Activated naive CD4-positive, alpha-beta T cell treated with anti-CD3 and anti-CD28 coated beads for 36 hours (primary cell): ENCODE data around the gene GSTO2. TPM values are rescaled to one million over a fixed set of nuclear protein-coding genes. Genes with fewer than 3 reads are reported as not detected.

Experiments used
- CTCF ChIA-PET: fragments of 350-600 bp; sonication (Branson Sonifier 250); formaldehyde crosslinking; loops from one replicate; lab custom pipeline; 2021; ENCODE audit warnings: antibody characterized with exemption; lab: Charles Lee
- DNase-seq: peaks from one replicate; pipeline ENCODE4 v3.0.0-alpha.2; 2020
- H3K27ac Mint-ChIP-seq: one replicate; pipeline ENCODE4 v1.8.0; 2021; ENCODE audit warnings: mild to moderate bottlenecking, mixed read lengths
- H3K27me3 Mint-ChIP-seq: one replicate; pipeline ENCODE4 v1.8.0; 2021; ENCODE audit warnings: low read depth, mixed read lengths
- H3K36me3 Mint-ChIP-seq: one replicate; pipeline ENCODE4 v1.8.0; 2021; ENCODE audit warnings: low read depth, mixed read lengths
- H3K4me1 Mint-ChIP-seq: one replicate; pipeline ENCODE4 v1.8.0; 2021; ENCODE audit warnings: low read depth, mixed read lengths
- H3K4me3 Mint-ChIP-seq: one replicate; pipeline ENCODE4 v1.8.0; 2021; ENCODE audit warnings: mild to moderate bottlenecking, moderate library complexity, mixed read lengths
- H3K9me3 Mint-ChIP-seq: one replicate; pipeline ENCODE4 v1.8.0; 2021; ENCODE audit warnings: mixed read lengths
- intact Hi-C: fragments of 100-400 bp; cut with micrococcal nuclease; formaldehyde crosslinking; loops from one replicate; pipeline ENCODE4 v1.15.1; 2023
- total RNA-seq, 2 experiments: library from RNA; stranded (reverse); gene quantifications; one replicate each; pipeline ENCODE4 v1.2.3, GENCODE V29; 2021

Gene GSTO2
- total RNA-seq, 2 experiments from 2014 or later = 3.0 to 3.6 TPM

GRCh38 chr10:104293011-104293410 is 24.0 kb downstream of the GSTO2 start:
- Mint-ChIP-seq H3K36me3 (no peaks in the 10 kb centered on the region), H3K4me1 (peaks cover 19% of the 10 kb centered on the region), H3K4me3 (no peak overlapping the region), H3K27me3 (peaks cover 3% of the 10 kb centered on the region), H3K9me3 (no peaks in the 10 kb centered on the region), H3K27ac (no peak overlapping the region)
- intact Hi-C loops = loop anchor here (5.0 kb wide), 1 partner anchor 329 kb away; no protein-coding TSS in a partner anchor
- DNase-seq = no peak
- CTCF ChIA-PET = interaction anchor here (0.6 to 14.9 kb wide), 13 partner anchors 7 to 372 kb away, joined by 3 to 201 read pairs (median 6); partner anchors contain the start of genes CFAP58 and ITPRIP

GRCh38 chr10:104293781-104294321 is 24.9 kb downstream of the GSTO2 start:
- Mint-ChIP-seq H3K9me3 (no peaks in the 10 kb centered on the region), H3K27ac (no peak overlapping the region), H3K4me3 (no peak overlapping the region), H3K4me1 (peaks cover 19% of the 10 kb centered on the region), H3K36me3 (no peaks in the 10 kb centered on the region), H3K27me3 (peaks cover 3% of the 10 kb centered on the region)
- CTCF ChIA-PET = interaction anchor here (0.6 to 14.9 kb wide), 6 partner anchors 15 to 124 kb away, joined by 3 to 201 read pairs (median 90); partner anchors contain the start of gene CFAP58
- no peak for DNase-seq
- intact Hi-C loops = loop anchor here (5.0 kb wide), 1 partner anchor 328 kb away; no protein-coding TSS in a partner anchor

- Mint-ChIP-seq H3K9me3 (no peaks in the 10 kb centered on the region), H3K4me3 (no peak overlapping the region), H3K27me3 (no peaks in the 10 kb centered on the region), H3K36me3 (no peaks in the 10 kb centered on the region), H3K4me1 (peaks cover 35% of the 10 kb centered on the region), H3K27ac (no peak overlapping the region)
- CTCF ChIA-PET = interaction anchor here (0.5 to 14.9 kb wide), 8 partner anchors 10 to 202 kb away, joined by 4 to 201 read pairs (median 6); partner anchors contain the start of gene CFAP58
- intact Hi-C loops = no loop called here
- no peak for DNase-seq
These were observed 27.9 kb downstream of the GSTO2 start for GRCh38 chr10:104296687-104297436.

GRCh38 chr10:104297697-104298660 is 29.0 kb downstream of the GSTO2 start:
- Mint-ChIP-seq H3K36me3 (no peaks in the 10 kb centered on the region), H3K27ac (no peak overlapping the region), H3K4me3 (no peak overlapping the region), H3K9me3 (no peaks in the 10 kb centered on the region), H3K27me3 (no peaks in the 10 kb centered on the region), H3K4me1 (peaks cover 29% of the 10 kb centered on the region)
- CTCF ChIA-PET = interaction anchor here (0.6 to 11.4 kb wide), 12 partner anchors 9 to 268 kb away, joined by 3 to 201 read pairs (median 4); partner anchors contain the start of gene CFAP58
- peak; percentile 63 for DNase-seq
- intact Hi-C loops = no loop called here

GRCh38 chr10:104299031-104299904 is 30.3 kb downstream of the GSTO2 start:
- no peaks in the 10 kb centered on the region for H3K27me3 Mint-ChIP-seq
- CTCF ChIA-PET = interaction anchor here (0.9 to 11.4 kb wide), 12 partner anchors 8 to 52 kb away, joined by 3 to 201 read pairs (median 4); no protein-coding TSS in a partner anchor
- intact Hi-C loops = no loop called here
- H3K27ac Mint-ChIP-seq = no peak overlapping the region
- no peak overlapping the region for H3K4me3 Mint-ChIP-seq
- peaks cover 2% of the 10 kb centered on the region for H3K36me3 Mint-ChIP-seq
- H3K9me3 Mint-ChIP-seq = no peaks in the 10 kb centered on the region
- H3K4me1 Mint-ChIP-seq = peaks cover 30% of the 10 kb centered on the region
- DNase-seq = no peak

- Mint-ChIP-seq H3K27ac (peak overlapping the region; percentile 78), H3K36me3 (peaks cover 2% of the 10 kb centered on the region), H3K27me3 (no peaks in the 10 kb centered on the region), H3K9me3 (no peaks in the 10 kb centered on the region), H3K4me3 (peak overlapping the region; percentile 64), H3K4me1 (peaks cover 33% of the 10 kb centered on the region)
- intact Hi-C loops = no loop called here
- CTCF ChIA-PET = interaction anchor here (0.9 to 11.4 kb wide), 9 partner anchors 8 to 172 kb away, joined by 3 to 201 read pairs (median 4); partner anchors contain the start of gene CFAP58
- peak; percentile 55 for DNase-seq
These were observed 31.2 kb downstream of the GSTO2 start for GRCh38 chr10:104300002-104300735.

GRCh38 chr10:104300736-104301292 is 31.8 kb downstream of the GSTO2 start:
- Mint-ChIP-seq H3K4me3 (peak overlapping the region; percentile 64), H3K36me3 (peaks cover 2% of the 10 kb centered on the region), H3K4me1 (peaks cover 36% of the 10 kb centered on the region), H3K27ac (peak overlapping the region; percentile 78), H3K27me3 (peaks cover under 1% of the 10 kb centered on the region), H3K9me3 (no peaks in the 10 kb centered on the region)
- peak; percentile 67 for DNase-seq
- CTCF ChIA-PET = interaction anchor here (0.9 to 3.9 kb wide), 5 partner anchors 9 to 173 kb away, joined by 3 to 31 read pairs (median 20); partner anchors contain the start of gene CFAP58
- intact Hi-C loops = loop anchor here (1.0 kb wide), 2 partner anchors 32 to 37 kb away; partner anchors contain the start of genes GSTO2 and ITPRIP

GRCh38 chr10:104301907-104302690 is 33.1 kb downstream of the GSTO2 start:
- Mint-ChIP-seq H3K4me3 (no peak overlapping the region), H3K9me3 (no peaks in the 10 kb centered on the region), H3K4me1 (peaks cover 41% of the 10 kb centered on the region), H3K27ac (no peak overlapping the region), H3K36me3 (peaks cover 2% of the 10 kb centered on the region), H3K27me3 (peaks cover 3% of the 10 kb centered on the region)
- intact Hi-C loops = loop anchor here (1.0 kb wide), 2 partner anchors 33 to 36 kb away; partner anchors contain the start of genes GSTO2 and ITPRIP
- DNase-seq = no peak
- CTCF ChIA-PET = interaction anchor here (7.4 to 13.4 kb wide), 2 partner anchors 7 to 46 kb away, joined by 177 to 201 read pairs; no protein-coding TSS in a partner anchor

GRCh38 chr10:104303594-104304355 is 34.8 kb downstream of the GSTO2 start:
- intact Hi-C loops = no loop called here
- Mint-ChIP-seq H3K4me3 (no peak overlapping the region), H3K27ac (no peak overlapping the region), H3K4me1 (peaks cover 57% of the 10 kb centered on the region), H3K9me3 (no peaks in the 10 kb centered on the region), H3K36me3 (peaks cover 2% of the 10 kb centered on the region), H3K27me3 (peaks cover 3% of the 10 kb centered on the region)
- no peak for DNase-seq
- CTCF ChIA-PET = interaction anchor here (0.6 to 13.4 kb wide), 4 partner anchors 9 to 45 kb away, joined by 4 to 201 read pairs (median 104); partner anchors contain the start of gene ITPRIP
